ENCODE data around the gene TAOK2.

The TAOK2 gene

DNA sequence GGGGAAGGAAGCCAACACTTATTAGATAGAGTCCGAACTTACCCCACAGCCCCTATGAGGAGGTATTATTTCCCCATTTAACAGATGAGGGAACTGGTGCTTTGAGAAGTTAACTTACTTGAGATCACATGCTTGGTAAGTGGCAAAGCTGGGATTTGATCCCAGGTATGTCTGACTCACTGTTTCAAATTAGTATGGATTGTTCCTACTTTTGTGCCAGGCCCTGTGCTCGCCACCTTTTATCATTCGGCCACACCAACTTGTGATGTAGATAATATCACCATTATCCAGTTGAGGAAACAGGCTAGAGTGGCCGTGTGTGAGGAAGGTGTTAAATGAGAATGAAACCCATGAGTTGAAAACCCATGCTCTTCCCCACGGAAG lies 11.1 kb downstream of the TAOK2 start:
- TF ChIP-seq, protein P1, sequence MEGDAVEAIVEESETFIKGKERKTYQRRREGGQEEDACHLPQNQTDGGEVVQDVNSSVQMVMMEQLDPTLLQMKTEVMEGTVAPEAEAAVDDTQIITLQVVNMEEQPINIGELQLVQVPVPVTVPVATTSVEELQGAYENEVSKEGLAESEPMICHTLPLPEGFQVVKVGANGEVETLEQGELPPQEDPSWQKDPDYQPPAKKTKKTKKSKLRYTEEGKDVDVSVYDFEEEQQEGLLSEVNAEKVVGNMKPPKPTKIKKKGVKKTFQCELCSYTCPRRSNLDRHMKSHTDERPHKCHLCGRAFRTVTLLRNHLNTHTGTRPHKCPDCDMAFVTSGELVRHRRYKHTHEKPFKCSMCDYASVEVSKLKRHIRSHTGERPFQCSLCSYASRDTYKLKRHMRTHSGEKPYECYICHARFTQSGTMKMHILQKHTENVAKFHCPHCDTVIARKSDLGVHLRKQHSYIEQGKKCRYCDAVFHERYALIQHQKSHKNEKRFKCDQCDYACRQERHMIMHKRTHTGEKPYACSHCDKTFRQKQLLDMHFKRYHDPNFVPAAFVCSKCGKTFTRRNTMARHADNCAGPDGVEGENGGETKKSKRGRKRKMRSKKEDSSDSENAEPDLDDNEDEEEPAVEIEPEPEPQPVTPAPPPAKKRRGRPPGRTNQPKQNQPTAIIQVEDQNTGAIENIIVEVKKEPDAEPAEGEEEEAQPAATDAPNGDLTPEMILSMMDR (IDR thresholded peaks at IDR 0.05; ENCODE audit: low read depth, low read length), result no peak
- no peak for DNase-seq (ENCODE audit: low read depth in 2 of 2)
- H3K4me3 ChIP-seq (replicated peaks in 1 of 2; ENCODE audit: low read depth in 2 of 2, low read length in 2 of 2), result no peak overlapping the region

- DNase-seq (ENCODE audit: low read depth in 2 of 2), result no peak
- H3K4me3 ChIP-seq (replicated peaks in 1 of 2; ENCODE audit: low read depth in 2 of 2, low read length in 2 of 2), result no peak overlapping the region
- TF ChIP-seq, protein P1 (IDR thresholded peaks at IDR 0.05; ENCODE audit: low read depth, low read length), result no peak
Observed at GRCh38 chr16:29985271-29985811, 11.7 kb downstream of the TAOK2 start.

DNA sequence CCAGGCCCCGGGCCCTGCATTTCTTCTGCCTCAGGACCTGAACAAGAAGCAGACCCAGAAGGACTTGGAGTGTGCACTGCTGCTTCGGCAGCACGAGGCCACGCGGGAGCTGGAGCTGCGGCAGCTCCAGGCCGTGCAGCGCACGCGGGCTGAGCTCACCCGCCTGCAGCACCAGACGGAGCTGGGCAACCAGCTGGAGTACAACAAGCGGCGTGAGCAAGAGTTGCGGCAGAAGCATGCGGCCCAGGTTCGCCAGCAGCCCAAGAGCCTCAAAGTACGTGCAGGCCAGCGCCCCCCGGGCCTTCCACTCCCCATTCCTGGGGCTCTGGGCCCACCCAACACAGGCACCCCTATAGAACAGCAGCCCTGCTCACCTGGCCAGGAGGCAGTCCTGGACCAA lies 12.6 kb downstream of the TAOK2 start:
- no peak overlapping the region for H3K4me3 ChIP-seq (replicated peaks in 1 of 2; ENCODE audit: low read depth in 2 of 2, low read length in 2 of 2)
- no peak for DNase-seq (ENCODE audit: low read depth in 2 of 2)
- TF ChIP-seq, protein P1 (IDR thresholded peaks at IDR 0.05; ENCODE audit: low read depth, low read length), result no peak

GRCh38 chr16:29986931-29987330 lies 13.3 kb downstream of the TAOK2 start:
- TF ChIP-seq, protein P1 (IDR thresholded peaks at IDR 0.05; ENCODE audit: low read depth, low read length), result no peak
- H3K4me3 ChIP-seq (replicated peaks in 1 of 2; ENCODE audit: low read depth in 2 of 2, low read length in 2 of 2), result no peak overlapping the region

DNA sequence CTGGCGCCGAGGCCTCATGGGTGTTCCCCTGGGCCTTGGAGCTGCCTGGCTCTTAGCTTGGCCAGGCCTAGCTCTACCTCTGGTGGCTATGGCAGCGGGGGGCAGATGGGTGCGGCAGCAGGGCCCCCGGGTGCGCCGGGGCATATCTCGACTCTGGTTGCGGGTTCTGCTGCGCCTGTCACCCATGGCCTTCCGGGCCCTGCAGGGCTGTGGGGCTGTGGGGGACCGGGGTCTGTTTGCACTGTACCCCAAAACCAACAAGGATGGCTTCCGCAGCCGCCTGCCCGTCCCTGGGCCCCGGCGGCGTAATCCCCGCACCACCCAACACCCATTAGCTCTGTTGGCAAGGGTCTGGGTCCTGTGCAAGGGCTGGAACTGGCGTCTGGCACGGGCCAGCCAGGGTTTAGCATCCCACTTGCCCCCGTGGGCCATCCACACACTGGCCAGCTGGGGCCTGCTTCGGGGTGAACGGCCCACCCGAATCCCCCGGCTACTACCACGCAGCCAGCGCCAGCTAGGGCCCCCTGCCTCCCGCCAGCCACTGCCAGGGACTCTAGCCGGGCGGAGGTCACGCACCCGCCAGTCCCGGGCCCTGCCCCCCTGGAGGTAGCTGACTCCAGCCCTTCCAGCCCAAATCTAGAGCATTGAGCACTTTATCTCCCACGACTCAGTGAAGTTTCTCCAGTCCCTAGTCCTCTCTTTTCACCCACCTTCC lies 13.9 kb downstream of the TAOK2 start:
- TF ChIP-seq, protein P1 (IDR thresholded peaks at IDR 0.05; ENCODE audit: low read depth, low read length), result no peak
- no peak overlapping the region for H3K4me3 ChIP-seq (replicated peaks in 1 of 2; ENCODE audit: low read depth in 2 of 2, low read length in 2 of 2)

More at GRCh38 chr16:29986931-29987330, 13.3 kb downstream of the TAOK2 start:
- DNase-seq (ENCODE audit: low read depth in 2 of 2), result no peak

DNA sequence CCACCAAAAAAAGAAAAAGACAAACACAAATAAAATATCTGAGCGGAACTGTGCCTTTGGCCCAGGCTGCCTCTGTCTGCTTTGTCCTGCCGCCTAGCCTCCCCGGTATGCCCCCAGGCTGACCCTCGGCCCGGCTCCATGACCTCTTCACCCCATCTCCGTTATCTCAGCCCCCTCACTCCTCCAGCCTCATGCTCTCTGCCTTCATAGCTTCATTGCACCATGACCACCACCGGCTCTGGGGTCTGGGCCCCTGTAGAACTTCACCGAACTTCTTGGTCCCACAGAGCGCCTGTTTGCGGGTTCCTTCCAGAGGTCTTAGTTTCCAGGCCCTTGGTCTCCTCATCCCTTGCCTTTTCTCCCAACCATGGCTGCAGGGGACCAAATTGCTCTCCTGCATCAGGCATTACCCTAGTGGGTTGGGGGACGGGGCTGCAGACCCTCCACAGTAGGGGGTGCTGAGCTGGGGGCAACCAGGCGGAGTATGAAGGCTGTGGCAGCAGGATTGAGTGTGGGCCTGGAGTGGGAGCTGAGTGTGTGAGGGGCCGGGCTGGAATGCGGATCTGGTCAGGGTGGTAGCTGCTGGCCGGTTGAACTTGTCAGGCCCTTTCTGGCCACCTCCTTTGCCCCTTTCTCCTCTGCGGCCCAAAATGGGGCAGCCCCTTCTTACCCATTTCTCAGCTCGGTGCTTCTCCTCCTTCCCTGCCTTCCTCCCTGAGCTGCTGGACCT lies 14.8 kb downstream of the TAOK2 start:
- DNase-seq (ENCODE audit: low read depth in 2 of 2), result no peak
- TF ChIP-seq, protein P1 (IDR thresholded peaks at IDR 0.05; ENCODE audit: low read depth, low read length), result no peak
- no peak overlapping the region for H3K4me3 ChIP-seq (replicated peaks in 1 of 2; ENCODE audit: low read depth in 2 of 2, low read length in 2 of 2)

More for the DNA sequence above, 13.9 kb downstream of the TAOK2 start:
- no peak for DNase-seq (ENCODE audit: low read depth in 2 of 2)

Measured in cardiac fibroblast (primary cell).